GM21515 (cell line): Measurements from ENCODE around the gene HSPH1.

ENCODE experiments used
- ATAC-seq: cut with Tn5 transposase; IDR thresholded peaks from one replicate; pipeline ENCODE4 v1.9.1; 2021; ENCODE audit not compliant: unreplicated experiment

Gene HSPH1

GRCh38 chr13:31161557-31162150 lies at the start of gene HSPH1:
Gene HSPH1, minus strand, starts transcription at chr13:31161904. Its CDS starts 322 bp downstream, at chr13:31161582.
- ATAC-seq, result peak; percentile 76

GRCh38 chr13:31209841-31210210 lies 48.1 kb upstream of the HSPH1 start:
- no peak for ATAC-seq

GRCh38 chr13:31209172-31209840 lies 47.6 kb upstream of the HSPH1 start:
- ATAC-seq, result no peak

- ATAC-seq, result no peak
Observed at GRCh38 chr13:31208559-31209122, 46.9 kb upstream of the HSPH1 start.

- no peak for ATAC-seq
Observed at GRCh38 chr13:31207661-31208552, 46.2 kb upstream of the HSPH1 start.

GRCh38 chr13:31204592-31204991 lies 42.9 kb upstream of the HSPH1 start:
- no peak for ATAC-seq

GRCh38 chr13:31201341-31202031 lies 39.8 kb upstream of the HSPH1 start:
- ATAC-seq, result no peak

- peak; percentile 23 for ATAC-seq
Observed at GRCh38 chr13:31200637-31200971, 38.9 kb upstream of the HSPH1 start.

GRCh38 chr13:31199849-31200636 lies 38.3 kb upstream of the HSPH1 start, which contains the start of gene B3GLCT:
Gene B3GLCT, plus strand, starts transcription at chr13:31199975. Its CDS starts 110 bp downstream, at chr13:31200085.
- ATAC-seq, result peak; percentile 89

GRCh38 chr13:31199527-31199848 lies 37.8 kb upstream of the HSPH1 start:
- no peak for ATAC-seq

GRCh38 chr13:31198519-31198918 lies 36.8 kb upstream of the HSPH1 start:
- ATAC-seq, result no peak

GRCh38 chr13:31196992-31197391 lies 35.3 kb upstream of the HSPH1 start:
- ATAC-seq, result no peak

GRCh38 chr13:31195616-31196015 lies 33.9 kb upstream of the HSPH1 start:
- no peak for ATAC-seq

GRCh38 chr13:31192306-31192705 lies 30.6 kb upstream of the HSPH1 start:
- no peak for ATAC-seq

GRCh38 chr13:31191748-31192147 lies 30.0 kb upstream of the HSPH1 start:
- no peak for ATAC-seq

GRCh38 chr13:31184981-31185645 lies 23.4 kb upstream of the HSPH1 start:
- no peak for ATAC-seq

GRCh38 chr13:31184451-31184850 lies 22.7 kb upstream of the HSPH1 start:
- no peak for ATAC-seq

- ATAC-seq, result no peak
Observed at GRCh38 chr13:31182987-31183386, 21.3 kb upstream of the HSPH1 start.

GRCh38 chr13:31179754-31180153 lies 18.1 kb upstream of the HSPH1 start:
- no peak for ATAC-seq

- ATAC-seq, result no peak
Observed at GRCh38 chr13:31179241-31179640, 17.5 kb upstream of the HSPH1 start.
